Activated CD8-positive, alpha-beta T cell treated with anti-CD3 and anti-CD28 coated beads for 36 hours (primary cell): ENCODE results near the gene VEGFB. TPM values are rescaled to one million over a fixed set of nuclear protein-coding genes. Genes with fewer than 3 reads are reported as not detected.

Experiments
- ATAC-seq: fragments of 200-7000 bp; cut with Tn5 transposase; one replicate; pipeline ENCODE4 v1.10.0; 2021; ENCODE audit warnings: mild to moderate bottlenecking, moderate library complexity
- CTCF ChIA-PET: fragments of 350-600 bp; sonication (Branson Sonifier 250); formaldehyde crosslinking; loops from one replicate; lab custom pipeline; 2021; ENCODE audit warnings: antibody characterized with exemption; lab: Charles Lee
- POLR2A ChIA-PET: fragments of 350-600 bp; sonication (Branson Sonifier 250); formaldehyde crosslinking; loops from one replicate; lab custom pipeline; 2021; ENCODE audit warnings: antibody characterized with exemption; lab: Charles Lee
- DNase-seq: peaks from one replicate; pipeline ENCODE4 v3.0.0-alpha.2; 2020
- H3K27ac Mint-ChIP-seq: one replicate; pipeline ENCODE4 v1.8.0; 2021; ENCODE audit warnings: mild to moderate bottlenecking, mixed read lengths
- H3K27me3 Mint-ChIP-seq: one replicate; pipeline ENCODE4 v1.8.0; 2021; ENCODE audit warnings: mixed read lengths
- H3K36me3 Mint-ChIP-seq: one replicate; pipeline ENCODE4 v1.8.0; 2021; ENCODE audit warnings: low read depth, mixed read lengths
- H3K4me1 Mint-ChIP-seq: one replicate; pipeline ENCODE4 v1.8.0; 2021; ENCODE audit warnings: low read depth, mixed read lengths
- H3K4me3 Mint-ChIP-seq: one replicate; pipeline ENCODE4 v1.8.0; 2021; ENCODE audit warnings: mild to moderate bottlenecking, moderate library complexity, mixed read lengths
- H3K9me3 Mint-ChIP-seq: one replicate; pipeline ENCODE4 v1.8.0; 2021; ENCODE audit warnings: mixed read lengths
- CTCF ChIP-seq: fragments of 200-600 bp; IDR thresholded peaks from one replicate; pipeline ENCODE4 v1.8.0; 2022; ENCODE audit warnings: antibody characterized with exemption, mild to moderate bottlenecking
- intact Hi-C: fragments of 100-400 bp; cut with micrococcal nuclease; formaldehyde crosslinking; loops from one replicate; pipeline ENCODE4 v1.10.0; 2022
- total RNA-seq, 2 experiments: library from RNA; stranded (reverse); gene quantifications; one replicate each; pipeline ENCODE4 v1.2.3, GENCODE V29; 2021

VEGFB gene
- total RNA-seq, 2 experiments from 2014 or later = 86.6 to 104 TPM

- H3K36me3 Mint-ChIP-seq = peaks cover 16% of the 10 kb centered on the region
- ChIA-PET POLR2A (interaction anchor here (0.6 to 6.0 kb wide), 11 partner anchors 9 to 86 kb away, joined by 3 to 151 read pairs (median 7); partner anchors contain the start of genes FERMT3, FKBP2 and STIP1), CTCF (interaction anchor here (1.1 to 5.3 kb wide), 4 partner anchors 11 to 81 kb away, joined by 4 to 45 read pairs (median 5); partner anchors contain the start of gene FERMT3)
- peaks cover 18% of the 10 kb centered on the region for H3K4me1 Mint-ChIP-seq
- ATAC-seq (no peak), DNase-seq (no peak)
- H3K27me3 Mint-ChIP-seq = no peaks in the 10 kb centered on the region
- TF ChIP-seq CTCF = no peak
- H3K4me3 Mint-ChIP-seq = no peak overlapping the region
- H3K27ac Mint-ChIP-seq = peak overlapping the region; percentile 49
- intact Hi-C loops = no loop called here
- no peaks in the 10 kb centered on the region for H3K9me3 Mint-ChIP-seq
These were observed 11.3 kb upstream of the VEGFB start for GRCh38 chr11:64223001-64223651.

- peak overlapping the region; percentile 59 for H3K27ac Mint-ChIP-seq
- intact Hi-C loops = no loop called here
- TF ChIP-seq CTCF = no peak
- POLR2A ChIA-PET = interaction anchor here (0.6 to 6.0 kb wide), 16 partner anchors 7 to 1789 kb away, joined by 3 to 151 read pairs (median 6); partner anchors contain the start of genes FERMT3, FKBP2 and STIP1
- ATAC-seq = no peak
- no peaks in the 10 kb centered on the region for H3K27me3 Mint-ChIP-seq
- peaks cover 11% of the 10 kb centered on the region for H3K36me3 Mint-ChIP-seq
- H3K9me3 Mint-ChIP-seq = no peaks in the 10 kb centered on the region
- DNase-seq = no peak
- H3K4me1 Mint-ChIP-seq = peaks cover 22% of the 10 kb centered on the region
- CTCF ChIA-PET = interaction anchor here (1.1 to 5.3 kb wide), 5 partner anchors 12 to 118 kb away, joined by 3 to 45 read pairs (median 4); partner anchors contain the start of gene FERMT3
- peak overlapping the region; percentile 89 for H3K4me3 Mint-ChIP-seq
These were observed 10.1 kb upstream of the VEGFB start for GRCh38 chr11:64224151-64224890.

- no peak for TF ChIP-seq CTCF
- H3K4me3 Mint-ChIP-seq = peak overlapping the region; percentile 89
- no peaks in the 10 kb centered on the region for H3K9me3 Mint-ChIP-seq
- H3K4me1 Mint-ChIP-seq = peaks cover 28% of the 10 kb centered on the region
- ChIA-PET POLR2A (interaction anchor here (0.6 to 6.0 kb wide), 9 partner anchors 9 to 1788 kb away, joined by 3 to 151 read pairs (median 7); partner anchors contain the start of genes FERMT3 and FKBP2), CTCF (interaction anchor here (1.3 to 5.3 kb wide), 5 partner anchors 8 to 118 kb away, joined by 3 to 45 read pairs (median 6); partner anchors contain the start of gene FERMT3)
- ATAC-seq = no peak
- H3K27ac Mint-ChIP-seq = peak overlapping the region; percentile 87
- no peaks in the 10 kb centered on the region for H3K27me3 Mint-ChIP-seq
- no peak for DNase-seq
- intact Hi-C loops = no loop called here
- H3K36me3 Mint-ChIP-seq = peaks cover 12% of the 10 kb centered on the region
These were observed 9.3 kb upstream of the VEGFB start for GRCh38 chr11:64224891-64225607.

GRCh38 chr11:64225608-64226506 is 8.5 kb upstream of the VEGFB start, which contains the start of the genes NUDT22 and TRPT1:
Gene NUDT22 (plus strand): TSS chr11:64226274. CDS start chr11:64226653, 379 bp downstream.
Gene TRPT1 (minus strand): TSS chr11:64226186. CDS start chr11:64225860, 326 bp downstream.
- Mint-ChIP-seq H3K27me3 (no peaks in the 10 kb centered on the region), H3K4me3 (peak within 1 kb of the TSS; percentile 89), H3K9me3 (no peaks in the 10 kb centered on the region), H3K27ac (peak within 1 kb of the TSS; percentile 87), H3K36me3 (peaks cover 12% of the 10 kb centered on the region), H3K4me1 (peaks cover 30% of the 10 kb centered on the region)
- ChIA-PET CTCF (interaction anchor here (1.0 to 5.3 kb wide), 11 partner anchors 9 to 79 kb away, joined by 3 to 45 read pairs (median 7); partner anchors contain the start of genes CATSPERZ, FERMT3 and PLCB3), POLR2A (interaction anchor here (0.7 to 6.0 kb wide), 11 partner anchors 9 to 78 kb away, joined by 3 to 151 read pairs (median 5); partner anchors contain the start of genes BAD, FERMT3, FKBP2 and STIP1)
- ATAC-seq (peak; percentile 71), DNase-seq (peak; percentile 94)
- intact Hi-C loops = no loop called here
- peak; percentile 42 for TF ChIP-seq CTCF
